Testis (tissue), 2 donors: ENCODE data around the gene HOMER1.

ENCODE experiments used
- POLR2A ChIP-seq: fragments of 450-650 bp; IDR thresholded peaks from one replicate; pipeline ENCODE4 v1.6.1; 2017; ENCODE audit warnings: antibody characterized with exemption, mild to moderate bottlenecking, moderate library complexity
- TF ChIP-seq, protein P1 (sequence below), 3 experiments: fragments of 450-650 bp in 2 of 3; fragments of 200-600 bp in 1 of 3; sonication (generic) in 1 of 3; IDR thresholded peaks; one replicate each; pipeline ENCODE4 v1.5.1; 2016 to 2019; ENCODE audit warnings: antibody characterized with exemption in 3 of 3, mild to moderate bottlenecking in 2 of 3, moderate library complexity in 1 of 3

DNA sequence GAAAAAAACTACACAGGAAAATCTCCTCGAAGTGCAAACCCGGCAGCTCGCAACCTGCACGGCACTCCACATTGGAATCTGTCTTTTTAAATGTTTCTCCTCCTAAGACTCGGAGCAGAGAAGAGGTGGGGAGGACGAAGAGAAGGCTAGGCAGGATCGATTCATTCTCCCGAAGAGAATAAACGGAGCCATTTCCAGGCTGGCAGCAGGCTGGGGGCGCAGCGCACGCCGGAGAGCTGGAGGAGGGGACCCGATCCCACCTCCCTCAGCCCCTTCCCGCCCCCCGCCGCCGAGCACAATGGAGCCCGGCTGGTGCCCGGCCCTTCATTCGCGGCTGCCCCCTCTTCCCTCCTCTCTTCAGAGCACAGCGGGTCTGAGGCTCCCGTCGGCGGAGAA, 628 bp downstream of the HOMER1 start:
- no peak for TF ChIP-seq POLR2A
- TF ChIP-seq, protein P1, sequence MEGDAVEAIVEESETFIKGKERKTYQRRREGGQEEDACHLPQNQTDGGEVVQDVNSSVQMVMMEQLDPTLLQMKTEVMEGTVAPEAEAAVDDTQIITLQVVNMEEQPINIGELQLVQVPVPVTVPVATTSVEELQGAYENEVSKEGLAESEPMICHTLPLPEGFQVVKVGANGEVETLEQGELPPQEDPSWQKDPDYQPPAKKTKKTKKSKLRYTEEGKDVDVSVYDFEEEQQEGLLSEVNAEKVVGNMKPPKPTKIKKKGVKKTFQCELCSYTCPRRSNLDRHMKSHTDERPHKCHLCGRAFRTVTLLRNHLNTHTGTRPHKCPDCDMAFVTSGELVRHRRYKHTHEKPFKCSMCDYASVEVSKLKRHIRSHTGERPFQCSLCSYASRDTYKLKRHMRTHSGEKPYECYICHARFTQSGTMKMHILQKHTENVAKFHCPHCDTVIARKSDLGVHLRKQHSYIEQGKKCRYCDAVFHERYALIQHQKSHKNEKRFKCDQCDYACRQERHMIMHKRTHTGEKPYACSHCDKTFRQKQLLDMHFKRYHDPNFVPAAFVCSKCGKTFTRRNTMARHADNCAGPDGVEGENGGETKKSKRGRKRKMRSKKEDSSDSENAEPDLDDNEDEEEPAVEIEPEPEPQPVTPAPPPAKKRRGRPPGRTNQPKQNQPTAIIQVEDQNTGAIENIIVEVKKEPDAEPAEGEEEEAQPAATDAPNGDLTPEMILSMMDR (IDR thresholded peaks at IDR 0.05), result no peak
